GM12865 (cell line): ENCODE measurements around the gene SLC32A1.

Source experiments
- DNase-seq: peaks from one replicate; pipeline ENCODE4 v3.0.0; 2010; ENCODE audit warnings: low read depth
- H3K4me3 ChIP-seq: 2 replicates; pipeline ENCODE4 v1.5.1; 2011; ENCODE audit warnings: mild to moderate bottlenecking, low read depth, low read length, control low read depth
- CTCF ChIP-seq: IDR thresholded peaks from 2 replicates; pipeline ENCODE4 v1.5.1; 2011; ENCODE audit warnings: low read length, control low read depth, low read depth, inconsistent platforms; ENCODE audit not compliant: insufficient read depth; ENCODE audit errors: missing control alignments

SLC32A1 gene

GRCh38 chr20:38724626-38725147 is 401 bp downstream of the SLC32A1 start:
- TF ChIP-seq CTCF, result no peak
- no peak overlapping the region for H3K4me3 ChIP-seq
- DNase-seq, result no peak

GRCh38 chr20:38725148-38725901 is 1.0 kb downstream of the SLC32A1 start:
- no peak for DNase-seq
- H3K4me3 ChIP-seq, result no peak overlapping the region
- TF ChIP-seq CTCF, result no peak

DNA sequence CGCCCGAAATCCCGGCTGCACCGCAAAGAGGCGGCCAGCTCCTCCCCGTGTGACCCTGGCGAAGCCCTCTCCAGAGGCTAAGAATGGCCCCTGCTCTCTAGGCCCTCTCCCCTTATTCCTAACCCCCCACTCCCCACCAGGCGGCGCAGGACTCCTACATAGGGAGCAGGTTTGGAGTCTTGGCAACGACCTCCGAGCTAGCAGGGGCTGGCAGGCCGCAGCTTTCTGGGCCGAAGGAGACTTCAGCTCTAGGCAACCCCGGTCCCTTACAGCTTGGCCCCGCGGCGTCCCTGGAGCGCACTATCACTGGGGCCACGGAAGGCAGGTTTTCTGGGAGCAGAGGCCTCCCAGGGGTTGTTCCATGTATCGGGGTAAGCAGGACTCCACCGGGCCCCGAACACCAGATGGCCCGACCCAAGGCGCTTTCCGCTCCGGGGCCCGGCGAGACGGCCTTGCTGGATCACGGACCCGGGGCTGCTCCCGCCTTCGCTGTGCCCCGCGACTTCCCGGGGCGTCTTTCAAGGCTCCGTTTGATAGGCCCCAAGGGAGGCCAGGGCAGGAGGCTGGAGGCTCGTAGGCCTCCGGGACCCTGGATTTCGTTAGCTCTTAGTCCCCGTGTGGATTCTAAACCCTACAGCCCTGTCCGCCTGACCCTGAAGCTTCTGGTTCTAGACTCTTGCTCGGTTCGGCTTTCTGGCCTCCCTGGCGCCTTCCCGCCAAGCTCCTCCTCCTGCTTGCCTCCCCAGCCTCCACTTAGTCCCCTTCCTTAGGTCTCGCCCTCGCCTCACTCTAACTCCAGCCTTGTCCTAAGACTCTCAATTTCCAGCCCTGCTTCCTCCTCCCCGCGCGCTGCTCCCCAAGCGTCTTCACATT is 1.9 kb downstream of the SLC32A1 start:
- DNase-seq, result peak; percentile 44
- H3K4me3 ChIP-seq, result no peak overlapping the region
- peak; percentile 46 for TF ChIP-seq CTCF

- no peak overlapping the region for H3K4me3 ChIP-seq
- TF ChIP-seq CTCF, result peak; percentile 15
- peak; percentile 47 for DNase-seq
Observed at GRCh38 chr20:38726804-38727606, 2.7 kb downstream of the SLC32A1 start.

DNA sequence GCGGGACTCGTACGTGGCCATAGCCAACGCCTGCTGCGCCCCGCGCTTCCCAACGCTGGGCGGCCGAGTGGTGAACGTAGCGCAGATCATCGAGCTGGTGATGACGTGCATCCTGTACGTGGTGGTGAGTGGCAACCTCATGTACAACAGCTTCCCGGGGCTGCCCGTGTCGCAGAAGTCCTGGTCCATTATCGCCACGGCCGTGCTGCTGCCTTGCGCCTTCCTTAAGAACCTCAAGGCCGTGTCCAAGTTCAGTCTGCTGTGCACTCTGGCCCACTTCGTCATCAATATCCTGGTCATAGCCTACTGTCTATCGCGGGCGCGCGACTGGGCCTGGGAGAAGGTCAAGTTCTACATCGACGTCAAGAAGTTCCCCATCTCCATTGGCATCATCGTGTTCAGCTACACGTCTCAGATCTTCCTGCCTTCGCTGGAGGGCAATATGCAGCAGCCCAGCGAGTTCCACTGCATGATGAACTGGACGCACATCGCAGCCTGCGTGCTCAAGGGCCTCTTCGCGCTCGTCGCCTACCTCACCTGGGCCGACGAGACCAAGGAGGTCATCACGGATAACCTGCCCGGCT is 3.4 kb downstream of the SLC32A1 start:
- DNase-seq, result no peak
- no peak for TF ChIP-seq CTCF
- H3K4me3 ChIP-seq, result no peak overlapping the region

DNA sequence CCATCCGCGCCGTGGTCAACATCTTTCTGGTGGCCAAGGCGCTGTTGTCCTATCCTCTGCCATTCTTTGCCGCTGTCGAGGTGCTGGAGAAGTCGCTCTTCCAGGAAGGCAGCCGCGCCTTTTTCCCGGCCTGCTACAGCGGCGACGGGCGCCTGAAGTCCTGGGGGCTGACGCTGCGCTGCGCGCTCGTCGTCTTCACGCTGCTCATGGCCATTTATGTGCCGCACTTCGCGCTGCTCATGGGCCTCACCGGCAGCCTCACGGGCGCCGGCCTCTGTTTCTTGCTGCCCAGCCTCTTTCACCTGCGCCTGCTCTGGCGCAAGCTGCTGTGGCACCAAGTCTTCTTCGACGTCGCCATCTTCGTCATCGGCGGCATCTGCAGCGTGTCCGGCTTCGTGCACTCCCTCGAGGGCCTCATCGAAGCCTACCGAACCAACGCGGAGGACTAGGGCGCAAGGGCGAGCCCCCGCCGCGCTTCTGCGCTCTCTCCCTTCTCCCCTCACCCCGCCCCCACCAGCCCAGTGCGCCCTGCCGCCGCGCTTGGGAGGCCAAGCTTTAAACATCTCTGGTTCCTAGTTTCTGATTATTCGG is 4.0 kb downstream of the SLC32A1 start:
- no peak overlapping the region for H3K4me3 ChIP-seq
- no peak for TF ChIP-seq CTCF
- DNase-seq, result no peak
